NOMO-1 treated with dmso at 0.1 percent for 144 hours (cell line): Measurements from ENCODE around the gene GPSM3.
A peak's percentile ranks its signal among the peaks of the same experiment; 100 is the strongest.

Experiments used
- DNase-seq: peaks from one replicate; lab custom pipeline; 2025; ENCODE audit not compliant: unreplicated experiment; lab: John Stamatoyannopoulos, UW

GPSM3 gene

DNA sequence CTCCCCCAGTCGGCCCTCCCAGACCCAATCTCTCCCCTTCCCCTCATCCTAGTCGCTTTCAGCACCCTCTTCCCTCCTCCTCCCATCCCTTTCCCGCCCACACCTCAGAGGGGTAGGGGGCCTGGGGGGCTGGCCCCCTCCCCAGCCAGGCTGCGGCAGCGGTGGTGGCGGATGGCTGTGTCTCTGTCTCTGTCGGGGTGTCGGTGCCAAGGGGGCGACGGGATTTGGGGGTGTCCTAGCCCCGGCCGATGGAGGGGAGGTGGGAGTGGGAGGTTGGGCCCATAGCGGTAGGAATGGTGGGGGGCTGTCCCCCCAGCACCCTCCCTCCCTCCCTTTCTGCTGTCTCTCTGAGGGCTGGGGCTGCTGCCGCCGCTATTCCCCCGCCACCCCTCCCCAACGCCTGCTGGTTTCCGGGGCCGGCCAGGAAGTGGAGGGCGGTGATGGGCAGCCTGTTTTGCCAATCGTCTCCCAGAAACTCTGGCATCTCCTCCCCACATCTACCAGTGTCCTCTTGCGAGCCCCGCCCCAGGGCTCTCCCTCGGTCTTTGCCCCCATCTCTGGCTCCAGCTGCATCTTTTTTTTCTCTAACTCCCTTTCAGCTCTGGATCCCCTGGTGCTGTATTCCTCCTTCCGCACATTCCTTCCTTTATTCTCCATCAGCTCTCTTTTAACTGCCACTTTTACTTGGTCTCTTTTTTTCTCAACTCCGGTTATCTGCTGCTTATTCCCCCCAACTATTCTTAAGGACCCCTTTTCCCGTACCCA, 16.6 kb downstream of the GPSM3 start, which contains the start of gene AGPAT1:
TSS of gene AGPAT1 (minus strand) at position 374 of the 765 bp plus-strand sequence. CDS start 4,588 bp downstream, outside the sequence.
- peak; percentile 95 for DNase-seq

DNA sequence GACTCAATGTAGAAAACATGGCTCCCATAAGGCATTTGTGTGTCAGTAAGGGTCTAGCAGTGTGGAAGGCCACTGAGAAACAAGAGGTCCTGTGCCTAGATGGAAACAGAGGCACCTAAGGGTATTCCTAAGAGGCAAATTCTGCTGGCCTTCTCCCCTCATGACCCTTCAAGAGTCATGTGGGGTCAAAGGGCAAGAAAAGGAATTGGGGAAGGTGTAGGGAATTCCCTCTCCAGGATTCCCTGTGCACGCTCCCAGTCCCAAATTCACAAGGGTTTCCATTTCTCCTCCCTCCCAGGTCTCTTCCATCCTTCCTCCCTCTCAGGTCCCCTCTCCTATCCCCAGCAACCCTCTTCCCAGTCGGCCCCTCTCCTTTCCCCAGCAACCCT, 17.1 kb downstream of the GPSM3 start:
- DNase-seq: no peak

DNA sequence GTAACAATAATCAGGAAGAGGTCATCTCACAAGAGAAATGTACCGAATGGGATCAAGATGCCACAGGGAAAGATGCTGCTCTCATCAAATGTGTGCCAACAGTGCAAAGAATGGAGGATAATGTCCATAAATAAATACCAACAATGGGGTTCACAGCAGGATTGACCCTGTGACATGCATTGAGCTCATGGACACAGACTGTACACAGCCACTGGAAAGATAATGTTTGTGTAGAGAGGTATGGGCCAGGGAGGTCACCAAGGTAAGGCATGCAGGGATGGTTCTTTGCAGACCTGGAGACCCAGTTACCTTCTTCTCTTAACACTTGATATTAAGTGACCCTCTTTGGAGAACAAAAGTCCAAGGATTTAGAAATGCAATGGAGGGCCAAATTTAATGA, 18.0 kb downstream of the GPSM3 start:
- DNase-seq: no peak

DNA sequence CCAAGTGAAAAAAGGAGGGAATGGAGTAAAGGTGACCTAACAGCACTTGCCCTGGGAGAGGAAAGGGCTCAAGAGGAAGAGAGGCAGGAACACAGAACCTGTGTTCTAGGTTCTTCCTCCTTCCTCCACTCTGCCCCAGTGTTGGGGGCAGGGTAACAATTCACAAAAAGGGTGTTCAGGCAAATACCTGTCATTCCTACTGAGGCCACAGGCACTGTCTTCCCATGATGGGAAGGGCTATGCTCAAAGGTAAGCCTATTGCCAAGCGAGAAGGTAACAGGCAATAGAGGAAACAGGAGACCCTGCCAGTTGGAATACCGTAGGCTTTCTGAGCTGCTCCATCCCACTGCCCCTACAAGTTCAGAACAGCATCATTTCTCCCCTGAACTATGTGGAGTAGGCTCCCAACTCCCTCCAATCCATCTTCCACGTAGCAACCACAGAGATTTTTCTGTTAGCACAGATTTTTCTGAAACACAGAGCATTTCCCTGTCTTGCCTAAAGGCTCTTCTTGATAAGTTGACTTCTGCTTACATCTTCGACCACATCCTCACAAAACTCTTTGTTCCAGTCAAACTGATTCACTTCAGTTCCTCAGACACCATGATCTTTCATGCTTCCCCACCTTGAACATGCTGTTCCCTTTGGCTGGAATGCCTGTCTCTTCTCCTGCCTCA, 19.3 kb downstream of the GPSM3 start:
- DNase-seq: no peak

DNA sequence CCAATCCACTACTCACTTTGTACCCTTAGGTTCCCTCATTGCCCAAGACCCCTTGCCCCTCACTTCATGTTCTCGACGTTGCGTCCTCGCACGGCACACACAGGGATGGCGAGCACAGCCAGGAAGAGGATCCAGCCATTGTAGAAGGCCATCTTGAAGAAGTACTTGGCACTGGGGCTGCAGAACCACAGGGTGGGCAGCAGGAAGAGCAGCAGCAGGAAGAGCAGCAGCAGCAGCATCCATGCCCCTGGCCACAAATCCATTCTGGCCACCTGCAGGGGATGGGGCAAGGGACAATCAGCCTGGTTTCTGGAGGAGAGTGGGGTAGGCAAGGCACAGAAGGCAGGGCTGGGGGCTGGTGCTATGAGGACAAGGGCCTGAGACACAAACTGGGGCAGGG, 21.2 kb downstream of the GPSM3 start:
- no peak for DNase-seq

DNA sequence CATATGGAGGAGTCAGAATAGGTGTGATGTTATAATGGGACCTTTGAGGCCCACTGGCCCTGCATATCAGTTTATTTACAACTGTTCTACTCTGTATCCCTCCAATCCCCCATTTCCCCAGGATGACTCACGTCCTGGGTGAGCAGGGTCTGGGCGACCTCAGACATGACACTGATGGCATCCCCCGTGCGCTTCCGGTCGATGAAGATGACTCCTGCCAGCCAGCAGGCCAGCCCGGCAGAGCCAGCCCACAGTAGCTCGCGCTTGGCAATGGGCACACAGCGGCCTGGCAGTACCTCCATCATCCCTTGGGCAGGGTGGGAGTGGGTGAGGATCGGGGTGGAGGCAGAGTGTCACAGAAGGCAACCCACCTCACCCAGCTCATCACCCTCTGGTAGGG, 22.1 kb downstream of the GPSM3 start:
- no peak for DNase-seq

DNA sequence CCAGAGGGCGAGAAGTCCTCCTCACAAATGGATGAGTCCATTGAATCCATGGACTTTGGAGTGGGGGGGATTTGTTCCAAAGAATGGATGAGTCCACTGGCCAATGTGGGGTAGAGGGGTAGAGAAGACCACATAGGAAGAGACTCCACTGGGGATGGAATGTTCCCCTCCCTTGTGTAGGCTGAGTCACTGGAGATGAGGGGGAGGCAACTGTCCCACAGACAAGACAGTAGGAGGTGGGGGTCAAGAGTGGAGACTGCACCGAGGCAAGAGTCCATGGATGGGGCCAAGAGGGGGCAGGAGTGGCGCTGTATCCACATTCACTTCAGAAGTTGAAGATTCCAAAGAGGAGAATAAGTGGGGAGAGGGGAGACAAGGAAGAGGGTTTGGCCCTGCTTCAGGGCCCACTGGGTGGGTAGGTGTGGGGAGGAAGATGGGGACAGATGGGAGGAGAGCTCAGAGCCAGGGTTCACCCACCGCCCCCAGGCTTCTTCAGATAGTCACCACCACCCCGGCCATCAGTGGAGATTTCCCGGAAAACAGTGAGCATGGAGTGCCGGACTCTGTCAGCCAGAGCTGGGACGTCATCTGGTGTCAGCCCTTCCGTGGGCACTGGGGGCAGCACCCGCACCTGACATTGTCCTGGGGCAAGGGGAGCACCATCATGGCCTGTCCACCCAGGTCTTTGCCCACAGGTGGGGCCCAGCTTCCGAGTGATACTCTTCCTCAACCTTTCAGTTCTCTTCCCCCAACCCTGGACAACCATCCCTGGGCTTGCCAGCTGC, 23.4 kb downstream of the GPSM3 start:
- no peak for DNase-seq

DNA sequence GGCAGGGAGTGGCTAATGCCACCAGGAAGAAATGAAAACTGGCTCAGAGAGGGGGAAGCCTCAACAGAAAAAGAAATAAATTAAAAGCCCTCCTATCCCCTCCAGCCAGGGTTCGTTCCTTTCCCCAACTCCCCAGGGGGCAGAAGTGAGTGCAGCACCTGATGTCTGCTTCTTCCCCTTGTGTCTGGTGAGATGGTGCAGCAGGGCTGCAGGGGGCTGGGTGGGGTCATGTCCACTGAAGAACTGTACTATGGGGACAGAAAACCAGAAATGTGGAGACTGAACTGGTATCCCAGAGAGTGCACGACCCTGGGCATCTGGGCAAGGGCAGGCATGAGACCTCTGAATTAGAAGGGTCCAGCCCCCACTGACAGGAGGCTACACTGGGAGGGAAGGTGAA, 24.1 kb downstream of the GPSM3 start:
- DNase-seq: no peak

DNA sequence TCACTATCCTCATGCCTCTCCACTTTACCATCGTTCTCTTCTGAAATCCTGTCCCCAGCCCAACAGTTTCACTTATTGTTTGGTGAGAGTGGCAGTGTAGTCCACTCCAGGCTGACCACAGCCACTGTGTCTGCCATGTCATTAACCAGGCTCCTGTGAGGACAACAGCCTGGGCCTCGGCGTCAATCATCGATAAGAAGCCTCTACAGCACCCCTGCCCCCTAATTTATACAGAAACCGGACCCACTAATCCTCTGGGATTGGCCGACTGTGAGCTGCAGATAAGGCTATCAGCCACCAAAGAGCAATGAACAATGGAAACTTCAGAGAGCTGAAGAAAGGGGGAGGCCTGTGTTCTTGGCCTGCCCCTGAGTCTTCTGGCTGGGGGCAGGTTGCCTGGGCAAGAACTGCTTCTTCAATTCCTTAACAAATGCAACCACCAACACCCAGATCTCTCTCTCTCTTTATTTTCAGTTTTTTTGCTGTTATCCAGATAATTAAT, 24.6 kb downstream of the GPSM3 start:
- no peak for DNase-seq

DNA sequence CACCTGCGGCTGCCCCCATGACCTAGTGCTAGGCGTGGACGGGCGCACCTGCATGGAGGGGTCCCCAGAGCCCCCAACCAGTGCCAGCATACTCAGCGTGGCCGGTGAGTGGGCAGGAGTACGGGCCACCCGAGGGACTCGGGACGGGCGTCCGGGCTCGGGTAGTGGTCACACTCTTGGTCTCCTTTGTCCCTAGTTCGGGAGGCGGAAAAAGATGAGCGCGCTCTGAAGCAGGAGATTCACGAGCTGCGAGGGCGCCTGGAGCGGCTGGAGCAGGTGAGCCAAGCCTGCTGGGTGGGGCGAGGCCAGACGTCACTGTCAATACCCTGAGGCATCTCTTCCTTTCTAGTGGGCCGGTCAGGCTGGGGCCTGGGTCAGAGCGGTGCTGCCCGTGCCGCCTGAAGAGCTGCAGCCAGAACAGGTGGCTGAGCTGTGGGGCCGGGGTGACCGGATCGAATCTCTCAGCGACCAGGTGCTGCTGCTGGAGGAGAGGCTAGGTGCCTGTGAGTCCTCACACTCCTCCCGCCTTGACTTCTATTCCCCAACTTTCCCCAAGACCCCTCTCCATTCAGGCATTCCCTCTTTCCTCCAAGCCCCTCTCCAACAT, 25.2 kb downstream of the GPSM3 start:
- DNase-seq: no peak

DNA sequence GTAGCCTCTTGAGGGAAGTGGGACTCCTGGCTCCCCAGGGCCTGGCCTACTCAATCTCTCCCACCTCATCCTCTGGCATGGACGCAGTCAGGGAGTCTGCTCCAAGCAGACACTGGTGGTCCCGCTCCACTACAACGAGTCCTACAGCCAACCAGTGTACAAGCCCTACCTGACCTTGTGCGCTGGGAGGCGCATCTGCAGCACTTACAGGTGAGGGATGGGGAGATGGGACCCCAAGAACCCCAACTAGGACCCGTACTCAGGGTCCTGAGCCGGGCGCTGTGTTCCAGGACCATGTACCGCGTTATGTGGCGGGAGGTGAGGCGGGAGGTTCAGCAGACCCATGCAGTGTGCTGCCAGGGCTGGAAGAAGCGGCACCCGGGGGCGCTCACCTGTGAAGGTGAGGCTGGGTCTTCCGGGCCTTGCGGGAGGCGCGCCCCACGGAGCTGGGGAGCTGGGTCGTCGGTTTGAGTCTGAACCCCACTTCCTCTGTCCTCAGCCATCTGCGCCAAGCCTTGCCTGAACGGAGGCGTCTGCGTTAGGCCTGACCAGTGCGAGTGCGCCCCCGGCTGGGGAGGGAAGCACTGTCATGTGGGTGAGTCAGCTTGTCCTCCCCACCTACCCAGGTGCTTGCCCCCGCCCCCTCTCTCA, 25.9 kb downstream of the GPSM3 start:
- no peak for DNase-seq

DNA sequence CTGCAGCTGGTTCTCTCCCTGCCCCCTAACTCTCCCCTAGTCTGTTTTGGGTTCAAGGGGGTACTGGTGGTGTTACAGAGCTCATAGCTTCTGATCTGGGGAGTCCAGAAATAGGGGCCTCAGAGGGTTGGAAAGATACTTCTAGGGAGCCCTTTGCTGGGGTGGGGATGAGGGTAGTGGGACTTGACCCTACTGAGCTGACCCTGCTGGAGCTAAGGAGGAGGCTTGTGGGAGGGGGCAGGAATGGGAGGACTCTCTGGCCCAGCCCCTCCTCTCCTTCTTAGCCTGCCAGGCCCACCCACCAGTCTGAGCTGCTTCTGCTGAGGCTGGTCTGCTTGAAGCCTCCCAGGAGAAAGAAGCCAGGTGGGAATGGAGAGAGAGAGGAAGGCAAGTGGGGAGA, 28.1 kb downstream of the GPSM3 start, which contains the start of gene EGFL8:
TSS of gene EGFL8 (plus strand) at position 301 of the 400 bp plus-strand sequence. CDS start 1,571 bp downstream, outside the sequence.
- no peak for DNase-seq

DNA sequence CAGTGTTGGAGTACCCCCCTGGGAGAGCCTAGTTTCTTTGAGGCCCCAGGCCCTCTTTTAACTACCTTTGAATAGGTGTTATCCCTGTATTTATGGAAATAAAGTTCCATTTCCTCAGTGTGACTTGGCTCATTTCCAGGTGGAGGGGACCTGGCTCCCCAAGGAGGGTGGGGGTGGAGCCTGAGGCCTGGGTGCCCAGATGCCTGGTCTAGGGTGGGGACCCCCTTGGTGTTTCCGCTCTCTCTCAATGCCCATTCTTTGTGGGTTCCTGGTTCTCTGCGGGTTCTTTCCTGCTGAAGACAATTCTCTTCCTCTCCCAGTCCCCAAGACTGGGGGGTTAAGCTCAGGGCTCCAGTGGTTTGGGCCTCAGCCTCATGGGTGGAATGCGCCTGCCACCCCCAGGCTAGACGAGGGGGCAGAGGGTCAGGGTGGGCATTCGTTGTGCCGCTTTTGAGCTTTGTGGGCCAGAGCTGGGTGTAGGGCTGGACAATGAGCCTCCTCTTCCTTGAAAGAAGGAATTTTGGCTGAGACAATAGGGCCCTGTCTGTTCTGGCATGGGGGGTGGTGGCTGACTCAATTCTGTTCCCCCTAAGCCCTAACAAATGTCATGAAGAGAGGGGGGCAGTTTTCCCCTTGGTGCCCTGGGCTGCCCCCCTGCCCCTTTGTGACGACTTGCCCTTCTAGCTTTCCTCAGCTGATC, 28.7 kb downstream of the GPSM3 start:
- DNase-seq: no peak

DNA sequence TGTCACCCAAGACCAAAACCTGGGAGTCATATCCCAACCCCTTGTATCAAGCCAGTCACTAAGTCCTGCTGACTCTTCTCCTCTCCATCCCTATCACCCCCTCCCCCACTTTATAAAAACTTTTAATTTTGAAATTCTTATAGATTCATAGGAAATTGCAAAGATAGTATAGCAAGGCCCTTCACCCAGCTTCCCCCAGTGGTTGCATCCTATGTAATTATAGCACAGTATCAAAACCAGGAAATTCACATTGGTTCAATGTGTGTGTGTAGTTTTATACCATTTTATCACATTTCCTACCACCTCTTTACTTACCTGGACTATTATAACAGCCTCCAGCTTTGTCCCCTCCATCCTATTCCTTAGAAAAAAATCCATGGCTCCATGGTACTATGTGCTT, 34.4 kb downstream of the GPSM3 start:
- no peak for DNase-seq

DNA sequence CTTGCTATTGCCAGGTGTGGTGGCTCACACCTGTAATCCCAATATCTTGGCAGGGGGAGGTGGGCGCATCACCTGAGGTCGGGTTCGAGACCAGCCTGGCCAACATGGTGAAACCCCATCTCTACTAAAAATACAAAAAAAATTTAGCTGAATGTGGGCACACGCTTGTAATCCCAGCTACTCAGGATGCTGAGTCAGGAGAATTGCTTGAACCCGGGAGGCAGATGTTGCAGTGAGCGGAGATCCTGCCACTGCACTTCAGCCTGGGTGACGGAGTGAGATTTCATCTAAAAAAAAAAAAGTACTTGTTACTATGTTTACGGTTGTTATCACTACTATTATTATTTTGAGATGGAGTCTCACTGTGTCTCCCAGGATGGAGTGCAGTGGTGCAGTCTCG, 35.6 kb downstream of the GPSM3 start:
- DNase-seq: no peak

DNA sequence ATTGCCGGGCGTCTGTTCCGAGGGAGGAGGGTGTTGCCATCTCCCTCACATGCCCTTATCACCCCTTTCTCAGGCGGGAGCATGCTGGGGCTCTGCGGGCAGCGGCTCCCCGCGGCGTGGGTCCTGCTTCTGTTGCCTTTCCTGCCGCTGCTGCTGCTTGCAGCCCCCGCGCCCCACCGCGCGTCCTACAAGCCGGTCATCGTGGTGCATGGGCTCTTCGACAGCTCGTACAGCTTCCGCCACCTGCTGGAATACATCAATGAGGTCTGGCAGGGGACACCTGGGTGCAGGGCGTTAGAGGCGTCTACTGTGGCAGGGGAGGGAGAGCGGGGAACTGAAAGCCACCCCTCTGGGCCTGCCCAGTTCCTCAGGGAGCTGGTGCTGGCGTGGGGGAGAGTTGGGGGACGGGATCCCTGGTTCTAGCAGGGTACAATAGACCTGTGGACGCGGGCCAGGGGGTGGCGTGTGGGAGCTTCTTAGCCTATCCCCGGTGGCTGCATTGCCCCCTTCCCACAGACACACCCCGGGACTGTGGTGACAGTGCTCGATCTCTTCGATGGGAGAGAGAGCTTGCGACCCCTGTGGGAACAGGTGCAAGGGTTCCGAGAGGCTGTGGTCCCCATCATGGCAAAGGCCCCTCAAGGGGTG, 37.8 kb downstream of the GPSM3 start:
- peak; percentile 1 for DNase-seq

DNA sequence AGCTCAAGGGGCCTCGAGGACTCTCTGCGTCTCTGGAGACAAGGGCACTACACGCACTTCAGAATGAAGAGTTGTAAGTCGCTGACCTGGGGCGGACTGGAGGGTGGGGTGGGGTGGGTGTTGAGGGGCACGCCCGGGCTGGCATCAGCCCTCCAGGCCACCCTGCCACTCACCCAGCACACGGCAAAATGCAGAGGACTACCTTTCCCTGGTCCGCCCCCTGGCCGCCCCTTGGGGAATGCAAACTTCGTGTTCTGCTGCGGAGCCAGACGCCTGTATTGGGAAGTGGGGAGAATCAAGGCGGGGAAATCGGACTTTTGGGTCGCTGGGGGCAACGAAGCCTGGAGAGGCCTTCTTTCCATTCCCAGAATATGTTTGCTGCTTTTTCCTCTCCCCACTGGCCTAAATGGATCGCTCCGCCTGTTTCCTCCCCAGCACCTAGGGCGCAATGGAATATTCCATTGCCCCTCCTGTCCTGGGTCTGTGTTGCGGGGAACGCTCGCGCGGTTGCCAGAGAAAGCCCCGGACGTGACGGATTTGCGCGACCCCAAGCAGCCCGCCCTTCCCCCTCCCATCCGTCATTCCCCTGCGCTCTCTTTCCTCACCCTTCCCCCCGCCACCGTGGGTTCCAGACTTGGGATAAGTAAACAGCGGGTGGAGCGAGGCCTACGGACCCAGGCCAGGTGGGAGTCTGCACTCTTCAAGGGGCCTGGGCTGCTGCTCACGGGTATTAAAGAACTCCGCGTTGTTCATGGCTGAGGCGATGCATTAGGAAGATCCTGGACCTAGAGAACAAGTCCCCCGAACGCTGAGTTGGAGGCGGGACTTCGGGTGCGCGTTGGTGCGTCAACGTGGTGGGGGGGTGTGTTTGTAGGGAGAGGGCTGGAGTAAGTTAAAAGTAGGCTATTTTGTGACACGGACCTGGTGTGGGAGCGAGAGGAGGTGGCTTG, 38.6 kb downstream of the GPSM3 start, which contains the start of gene PPT2:
TSS of gene PPT2 (plus strand) at position 578 of the 950 bp plus-strand sequence. CDS start 454 bp downstream, outside the sequence.
- peak; percentile 67 for DNase-seq
